H9 (cell line): Measurements from ENCODE around the gene MIER2. TPM values are rescaled to one million over a fixed set of nuclear protein-coding genes. Genes with fewer than 3 reads are reported as not detected.

Experiments
- total RNA-seq: library from RNA; stranded (reverse); gene quantifications from 2 replicates; pipeline ENCODE4 v1.2.1, GENCODE V29; 2021

Gene MIER2
- total RNA-seq, 1 experiment from 2014 or later, result 60.5 TPM

Other genes starting within 250 kb of the MIER2 start
- gene OR4F17, start 237.7 kb downstream of the MIER2 start, total RNA-seq, result not detected in 2 replicates
- gene PLPP2, start 53.4 kb downstream of the MIER2 start, total RNA-seq, result 143 and 152 TPM in 2 replicates
- gene C2CD4C, start 64.4 kb upstream of the MIER2 start, total RNA-seq, result 14.6 and 15.4 TPM in 2 replicates
- 16.6 and 18.0 TPM in 2 replicates for gene SHC2, start 116.2 kb upstream of the MIER2 start, total RNA-seq
- gene MADCAM1, start 151.7 kb upstream of the MIER2 start, total RNA-seq, result 0.72 and 1.2 TPM in 2 replicates
- 7.4 and 8.1 TPM in 2 replicates for gene TPGS1, start 162.7 kb upstream of the MIER2 start, total RNA-seq
- 109 and 112 TPM in 2 replicates for gene CDC34, start 187.0 kb upstream of the MIER2 start, total RNA-seq
- 0.64 and 0.66 TPM in 2 replicates for gene GZMM, start 199.3 kb upstream of the MIER2 start, total RNA-seq
- gene BSG, start 227.8 kb upstream of the MIER2 start, total RNA-seq, result 715 and 719 TPM in 2 replicates
- gene HCN2, start 245.1 kb upstream of the MIER2 start, total RNA-seq, result 3.7 and 4.1 TPM in 2 replicates